B cell (primary cell): Measurements from ENCODE around the gene DDOST. TPM values are rescaled to one million over a fixed set of nuclear protein-coding genes. Genes with fewer than 3 reads are reported as not detected.

Experiments
- ATAC-seq: fragments of 200-7000 bp; cut with Tn5 transposase; one replicate; pipeline ENCODE4 v1.10.0; 2021; ENCODE audit warnings: low read depth, mild to moderate bottlenecking, moderate number of reproducible peaks, moderate library complexity
- CTCF ChIA-PET: fragments of 350-600 bp; sonication (Branson Sonifier 250); formaldehyde crosslinking; loops from one replicate; lab custom pipeline; 2021; ENCODE audit warnings: antibody characterized with exemption, inconsistent platforms; lab: Charles Lee
- POLR2A ChIA-PET: fragments of 350-600 bp; sonication (Branson Sonifier 250); formaldehyde crosslinking; loops from one replicate; lab custom pipeline; 2021; ENCODE audit warnings: antibody characterized with exemption; lab: Charles Lee
- DNase-seq: peaks from one replicate; pipeline ENCODE4 v3.0.0; 2013
- H2AFZ ChIP-seq: 2 replicates; pipeline ENCODE4 v1.6.1; 2012; ENCODE audit warnings: mild to moderate bottlenecking, low read depth, low read length; ENCODE audit not compliant: insufficient read depth, poor library complexity, severe bottlenecking
- H3K27ac ChIP-seq, 2 donors: 1 replicate in 1 of 2; 2 replicates in 1 of 2; pipeline ENCODE4 v1.5.1; 2012 to 2013; ENCODE audit warnings: low read length in 2 of 2, mild to moderate bottlenecking in 2 of 2, moderate library complexity in 1 of 2
- H3K27me3 ChIP-seq, 4 experiments: fragments of 200-600 bp in 1 of 4; sonication (generic) in 1 of 4; replicated peaks in 1 of 4; 1 replicate in 2 of 4; 2 replicates in 2 of 4; pipeline versions ENCODE4 v1.6.1 to v1.7.0; 2013 to 2016; ENCODE audit warnings: low read length in 3 of 4, mild to moderate bottlenecking in 2 of 4, mixed read lengths in 1 of 4, moderate library complexity in 1 of 4; ENCODE audit not compliant: insufficient read depth in 4 of 4, control insufficient read depth in 3 of 4; ENCODE audit errors: control extremely low read depth in 1 of 4
- H3K36me3 ChIP-seq, 2 experiments: replicated peaks in 1 of 2; 1 replicate in 1 of 2; 2 replicates in 1 of 2; pipeline versions ENCODE4 v1.6.1 to v1.7.1; 2013; ENCODE audit warnings: low read length in 1 of 2; ENCODE audit not compliant: insufficient read depth in 2 of 2, control insufficient read depth in 1 of 2; ENCODE audit errors: control extremely low read depth in 1 of 2, extremely low read depth in 1 of 2
- H3K4me1 ChIP-seq, 2 donors: fragments of 200-600 bp in 1 of 2; sonication (generic) in 1 of 2; 1 replicate in 1 of 2; 2 replicates in 1 of 2; pipeline versions ENCODE4 v1.5.1 to v1.6.1; 2013 to 2017; ENCODE audit warnings: low read length in 2 of 2; ENCODE audit not compliant: control insufficient read depth in 2 of 2, insufficient read depth in 2 of 2
- H3K4me2 ChIP-seq: replicated peaks from 2 replicates; pipeline ENCODE3; 2012; ENCODE audit warnings: mild to moderate bottlenecking, low read depth, low read length; ENCODE audit not compliant: poor library complexity, severe bottlenecking
- H3K4me3 ChIP-seq, 5 experiments: fragments of 200-600 bp in 1 of 5; sonication (generic) in 1 of 5; 1 replicate in 3 of 5; 2 replicates in 2 of 5; pipeline versions ENCODE4 v1.5.1 to v1.7.0; 2011 to 2016; ENCODE audit warnings: low read length in 4 of 5, mild to moderate bottlenecking in 4 of 5, low read depth in 2 of 5, control low read depth in 1 of 5, moderate library complexity in 1 of 5; ENCODE audit not compliant: insufficient read depth in 1 of 5; ENCODE audit errors: control extremely low read depth in 1 of 5, extremely low read depth in 1 of 5
- H3K79me2 ChIP-seq: fragments of 200-600 bp; sonication (generic); one replicate; pipeline ENCODE4 v1.6.0; 2016; ENCODE audit warnings: low read length; ENCODE audit not compliant: control insufficient read depth, insufficient read depth
- H3K9ac ChIP-seq: fragments of 200-600 bp; sonication (generic); 2 replicates; pipeline ENCODE4 v1.6.1; 2017; ENCODE audit warnings: mild to moderate bottlenecking, low read length, moderate library complexity
- H3K9me3 ChIP-seq, 3 donors: one replicate each; pipeline versions ENCODE4 v1.6.1 to v1.7.1; 2013; ENCODE audit warnings: low read length in 2 of 3; ENCODE audit not compliant: control insufficient read depth in 2 of 3, insufficient read depth in 1 of 3; ENCODE audit errors: control extremely low read depth in 1 of 3
- H4K20me1 ChIP-seq: 2 replicates; pipeline ENCODE4 v1.6.0; 2012; ENCODE audit warnings: mild to moderate bottlenecking, low read length; ENCODE audit not compliant: insufficient read depth, control insufficient read depth, poor library complexity, severe bottlenecking
- H3K27ac Mint-ChIP-seq: one replicate; pipeline ENCODE4 v1.8.0; 2021; ENCODE audit warnings: mixed read lengths
- H3K27me3 Mint-ChIP-seq: one replicate; pipeline ENCODE4 v1.8.0; 2021; ENCODE audit warnings: mixed read lengths
- H3K4me1 Mint-ChIP-seq: one replicate; pipeline ENCODE4 v1.8.0; 2021; ENCODE audit warnings: mixed read lengths
- H3K4me3 Mint-ChIP-seq: one replicate; pipeline ENCODE4 v1.8.0; 2021; ENCODE audit warnings: mixed read lengths
- H3K9me3 Mint-ChIP-seq: one replicate; pipeline ENCODE4 v1.8.0; 2022; ENCODE audit warnings: mixed read lengths; ENCODE audit not compliant: insufficient read depth
- CTCF ChIP-seq: fragments of 200-600 bp; IDR thresholded peaks from one replicate; pipeline ENCODE4 v1.8.0; 2022; ENCODE audit warnings: antibody characterized with exemption, mild to moderate bottlenecking
- EZH2 ChIP-seq: IDR thresholded peaks from 2 replicates; pipeline ENCODE4 v1.6.1; 2012; ENCODE audit warnings: borderline replicate concordance, low read depth, mild to moderate bottlenecking, moderate library complexity, low read length; ENCODE audit not compliant: insufficient read depth, poor library complexity, severe bottlenecking
- WGBS: methylation state at CpG from one replicate; pipeline ENCODE4 v1.1.5; 2013; ENCODE audit warnings: missing lambda C conversion rate; ENCODE audit not compliant: insufficient coverage; 5-methylcytosine and 5-hydroxymethylcytosine counted together
- intact Hi-C: fragments of 100-400 bp; cut with micrococcal nuclease; formaldehyde crosslinking; loops from one replicate; pipeline ENCODE4 v1.10.0; 2022
- polyA plus RNA-seq: library from polyadenylated mRNA; depleted of rRNA; stranded (reverse); fragments of >200 nt; gene quantifications from 2 replicates; pipeline ENCODE4 v1.2.3, GENCODE V29; 2012
- total RNA-seq, 2 donors: library from RNA; stranded (reverse); fragments of 120-200 nt in 1 of 2; gene quantifications; 1 replicate in 1 of 2; 2 replicates in 1 of 2; pipeline versions ENCODE4 v1.2.3 to v1.2.4, GENCODE V29; 2013 to 2022

DDOST gene
- total and polyA plus RNA-seq, 2 donors (not counting 1 experiment from before 2014, with no cell fraction given): 73.5 to 99.2 TPM

GRCh38 chr1:20701446-20701845, 40.3 kb upstream of the DDOST start:
- Histone ChIP-seq H2AFZ (no peak overlapping the region), H3K79me2 (no peaks in the 10 kb centered on the region), H3K4me3 (no peak overlapping the region), H3K4me2 (no peak overlapping the region), H3K9ac (no peak overlapping the region), H4K20me1 (no peaks in the 10 kb centered on the region), H3K9me3 (no peaks in the 10 kb centered on the region), H3K27ac (no peak overlapping the region), H3K27me3 (no peaks in the 10 kb centered on the region), H3K4me1 (peaks cover 0 to 4% of the 10 kb centered on the region in 2 donors), H3K36me3 (no peaks in the 10 kb centered on the region)
- TF ChIP-seq EZH2 (no peak), CTCF (no peak)
- H3K9me3 Mint-ChIP-seq: no peaks in the 10 kb centered on the region
- no peak for DNase-seq
- ATAC-seq: no peak
- 94% methylated on average over 9 of the region's 9 CpGs for WGBS
- intact Hi-C loops: no loop called here
- H3K4me1 Mint-ChIP-seq: no peaks in the 10 kb centered on the region
- no peaks in the 10 kb centered on the region for H3K27me3 Mint-ChIP-seq
- no peak overlapping the region for H3K27ac Mint-ChIP-seq
- H3K4me3 Mint-ChIP-seq: no peak overlapping the region
- ChIA-PET CTCF (interaction anchor here (1.3 kb wide), 1 partner anchor 494 kb away, joined by 7 read pairs; no protein-coding TSS in a partner anchor), POLR2A (no interaction called here)

- no peaks in the 10 kb centered on the region for H3K9me3 ChIP-seq
- ChIA-PET POLR2A (no interaction called here), CTCF (interaction anchor here (7.6 kb wide), 1 partner anchor 494 kb away, joined by 130 read pairs; no protein-coding TSS in a partner anchor)
- H3K36me3 ChIP-seq: no peaks in the 10 kb centered on the region
- H3K4me2 ChIP-seq: no peak overlapping the region
- Mint-ChIP-seq H3K4me3 (no peak overlapping the region), H3K4me1 (peaks cover 4% of the 10 kb centered on the region), H3K27me3 (no peaks in the 10 kb centered on the region), H3K9me3 (no peaks in the 10 kb centered on the region), H3K27ac (no peak overlapping the region)
- TF ChIP-seq EZH2: no peak
- TF ChIP-seq CTCF: no peak
- no peak overlapping the region for H3K4me3 ChIP-seq
- no peaks in the 10 kb centered on the region for H4K20me1 ChIP-seq
- peaks cover 0 to 8% of the 10 kb centered on the region in 2 donors for H3K4me1 ChIP-seq
- intact Hi-C loops: no loop called here
- no peak for DNase-seq
- H3K9ac ChIP-seq: no peak overlapping the region
- no peaks in the 10 kb centered on the region for H3K79me2 ChIP-seq
- H3K27ac ChIP-seq: no peak overlapping the region
- WGBS: 92% methylated on average over 15 of the region's 17 CpGs
- H3K27me3 ChIP-seq: no peaks in the 10 kb centered on the region
- no peak overlapping the region for H2AFZ ChIP-seq
- ATAC-seq: no peak
These were observed 39.6 kb upstream of the DDOST start for GRCh38 chr1:20700636-20701215.
